GM23338 (cell line): Measurements from ENCODE around the gene ZNF580. TPM values are rescaled to one million over a fixed set of nuclear protein-coding genes. Genes with fewer than 3 reads are reported as not detected.

Experiments
- ATAC-seq: fragments of 200-7000 bp; cut with Tn5 transposase; 3 replicates; pipeline ENCODE4 v1.9.1; 2020
- DNase-seq: peaks from one replicate; pipeline ENCODE4 v3.0.0-alpha.2; 2015; ENCODE audit warnings: low spot score
- H2AFZ ChIP-seq: fragments of 200-600 bp; sonication (generic); 2 replicates; pipeline ENCODE4 v1.8.0; 2016; ENCODE audit warnings: antibody characterized with exemption, mild to moderate bottlenecking, moderate library complexity
- H3F3A ChIP-seq: fragments of 200-600 bp; sonication (generic); replicated peaks from 2 replicates; pipeline ENCODE4 v1.8.0; 2017; ENCODE audit warnings: antibody characterized with exemption, mixed run types, low read depth
- H3K27ac ChIP-seq: fragments of 200-600 bp; sonication (generic); 2 replicates; pipeline ENCODE4 v1.6.1; 2016; ENCODE audit warnings: low read depth
- H3K27me3 ChIP-seq: fragments of 200-600 bp; sonication (generic); 2 replicates; pipeline ENCODE4 v1.8.0; 2016; ENCODE audit warnings: mild to moderate bottlenecking, mixed run types, moderate library complexity; ENCODE audit not compliant: insufficient read depth
- H3K36me3 ChIP-seq: fragments of 200-600 bp; sonication (generic); 2 replicates; pipeline ENCODE4 v1.8.0; 2016; ENCODE audit warnings: mild to moderate bottlenecking; ENCODE audit not compliant: insufficient read depth
- H3K4me1 ChIP-seq: fragments of 200-600 bp; sonication (generic); 2 replicates; pipeline ENCODE4 v1.8.0; 2016; ENCODE audit warnings: mild to moderate bottlenecking, moderate library complexity; ENCODE audit not compliant: insufficient read depth
- H3K4me2 ChIP-seq: fragments of 200-600 bp; sonication (generic); 2 replicates; pipeline ENCODE4 v1.7.1; 2017; ENCODE audit warnings: mixed run types
- H3K4me3 ChIP-seq: fragments of 200-600 bp; sonication (generic); 2 replicates; pipeline ENCODE4 v1.6.1; 2016; ENCODE audit warnings: mixed run types
- H3K79me2 ChIP-seq: fragments of 200-600 bp; sonication (generic); replicated peaks from 2 replicates; pipeline ENCODE4 v1.8.0; 2017; ENCODE audit warnings: mild to moderate bottlenecking; ENCODE audit not compliant: insufficient read depth
- H3K9me2 ChIP-seq: fragments of 200-600 bp; sonication (generic); 2 replicates; pipeline ENCODE4 v1.8.0; 2017; ENCODE audit not compliant: insufficient read depth
- H4K20me1 ChIP-seq: fragments of 200-600 bp; sonication (generic); replicated peaks from 2 replicates; pipeline ENCODE4 v1.8.0; 2017; ENCODE audit warnings: mild to moderate bottlenecking; ENCODE audit not compliant: insufficient read depth
- H3K27ac Mint-ChIP-seq: 2 replicates; pipeline ENCODE4 v1.8.0; 2020; ENCODE audit warnings: inconsistent platforms, mild to moderate bottlenecking, moderate library complexity, mixed read lengths
- H3K27me3 Mint-ChIP-seq: 3 replicates; pipeline ENCODE4 v1.8.0; 2022; ENCODE audit warnings: low read depth, mild to moderate bottlenecking, moderate library complexity, mixed read lengths, inconsistent platforms; ENCODE audit not compliant: insufficient read depth, poor library complexity
- H3K36me3 Mint-ChIP-seq: 3 replicates; pipeline ENCODE4 v1.8.0; 2021; ENCODE audit warnings: low read depth, mild to moderate bottlenecking, inconsistent platforms, moderate library complexity, mixed read lengths
- H3K4me1 Mint-ChIP-seq: 3 replicates; pipeline ENCODE4 v1.8.0; 2020; ENCODE audit warnings: mild to moderate bottlenecking, inconsistent platforms, mixed read lengths
- H3K4me3 Mint-ChIP-seq: 3 replicates; pipeline ENCODE4 v1.8.0; 2021; ENCODE audit warnings: moderate library complexity, mild to moderate bottlenecking, inconsistent platforms, mixed read lengths
- H3K9me3 Mint-ChIP-seq: 3 replicates; pipeline ENCODE4 v1.8.0; 2020; ENCODE audit warnings: moderate library complexity, mild to moderate bottlenecking, inconsistent platforms, mixed read lengths
- CREB1 ChIP-seq: fragments of 250-450 bp; sonication (Bioruptor Pico); IDR thresholded peaks from 2 replicates; pipeline ENCODE4 v1.5.0; 2020; ENCODE audit warnings: low read depth, mild to moderate bottlenecking, moderate library complexity
- ETS1 ChIP-seq: IDR thresholded peaks from 2 replicates; pipeline ENCODE4 v1.6.1; 2016; ENCODE audit warnings: antibody characterized with exemption
- EZH2phosphoT487 ChIP-seq: fragments of 200-600 bp; sonication (generic); IDR thresholded peaks from one replicate; pipeline ENCODE4 v1.8.1; 2018; ENCODE audit warnings: antibody characterized with exemption; ENCODE audit not compliant: unreplicated experiment
- POLR2AphosphoS5 ChIP-seq: IDR thresholded peaks from 2 replicates; pipeline ENCODE4 v1.6.1; 2016; ENCODE audit warnings: antibody characterized with exemption, low read depth
- STAT1 ChIP-seq: IDR thresholded peaks from one replicate; pipeline ENCODE4 v1.6.1; 2016; ENCODE audit warnings: antibody characterized with exemption; ENCODE audit not compliant: unreplicated experiment
- ZNF114 ChIP-seq: fragments of 250-450 bp; sonication (Bioruptor Pico); IDR thresholded peaks from 2 replicates; pipeline ENCODE4 v1.5.0; 2020; ENCODE audit warnings: mild to moderate bottlenecking, moderate library complexity
- ZNF331 ChIP-seq: fragments of 250-450 bp; sonication (Bioruptor Pico); IDR thresholded peaks from 2 replicates; pipeline ENCODE4 v1.5.0; 2020; ENCODE audit warnings: low read depth, mild to moderate bottlenecking, moderate library complexity
- polyA plus RNA-seq: library from polyadenylated mRNA; unstranded; fragments of >200 nt; fragmentation: Nextera tagmentation; extraction: Ambion mirVana; gene quantifications from 2 replicates; pipeline ENCODE4 v1.2.1, GENCODE V29; 2016
- total RNA-seq: library from RNA; depleted of rRNA; stranded (reverse); fragments of >200 nt; shearing (Covaris generic); gene quantifications from 2 replicates; pipeline ENCODE4 v1.2.3, GENCODE V29; 2014
- TF ChIP-seq, protein P1 (sequence below): IDR thresholded peaks from one replicate; pipeline ENCODE4 v1.6.1; 2018; ENCODE audit warnings: antibody characterized with exemption; ENCODE audit not compliant: unreplicated experiment
- TF ChIP-seq, protein P2 (sequence below), 2 experiments: fragments of 200-600 bp in 1 of 2; sonication (generic) in 1 of 2; conservative IDR thresholded peaks; 2 replicates each; pipeline versions ENCODE4 v1.5.1 to v1.6.1; 2016 to 2017; ENCODE audit warnings: antibody characterized with exemption in 2 of 2, low read depth in 2 of 2, mild to moderate bottlenecking in 2 of 2, moderate library complexity in 1 of 2

The ZNF580 gene
- total and polyA plus RNA-seq, 2 experiments from 2014 or later = 18.7 to 23.6 TPM

DNA sequence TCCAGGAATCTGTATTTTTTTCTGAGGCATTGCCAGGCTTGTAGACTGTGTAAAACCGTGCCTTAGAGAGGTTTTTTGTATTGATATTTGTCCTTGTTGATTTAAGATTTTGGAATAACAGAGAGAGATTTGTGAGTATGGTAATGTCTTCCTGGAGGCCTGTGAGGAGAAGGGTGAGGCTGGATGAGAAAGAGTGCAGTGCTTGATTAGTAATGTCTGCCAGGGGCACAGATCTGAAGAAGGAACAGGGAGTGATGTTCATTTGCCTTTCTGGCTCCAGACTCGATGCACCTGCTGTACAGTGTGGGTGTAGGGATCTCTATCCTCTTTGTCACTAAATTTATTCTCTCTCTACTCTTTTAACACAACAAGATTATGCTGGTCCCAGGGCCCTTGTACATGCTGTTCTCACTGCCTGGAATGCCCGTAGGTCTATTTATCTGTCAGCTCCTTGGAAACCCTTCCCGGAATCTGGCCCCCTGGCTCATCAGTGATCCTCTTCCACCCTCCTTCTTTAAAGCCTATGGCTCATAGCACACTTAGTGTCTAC lies 45.7 kb upstream of the ZNF580 start:
- Histone ChIP-seq H3F3A (peaks cover 29% of the 10 kb centered on the region), H3K4me1 (peaks cover 10% of the 10 kb centered on the region), H3K79me2 (no peaks in the 10 kb centered on the region), H3K4me2 (no peak overlapping the region), H3K27ac (no peak overlapping the region), H3K36me3 (0 out of 2 replicates have a peak, but pooled peaks cover 3% of the 10 kb centered on the region), H3K27me3 (peaks cover 27% of the 10 kb centered on the region), H2AFZ (no peak overlapping the region), H3K4me3 (no peak overlapping the region), H4K20me1 (no peaks in the 10 kb centered on the region), H3K9me2 (no peaks in the 10 kb centered on the region)
- peaks cover 41% of the 10 kb centered on the region for H3K36me3 Mint-ChIP-seq
- TF ChIP-seq ZNF331 (CRISPR knock-in tag) = no peak
- TF ChIP-seq ETS1 = no peak
- TF ChIP-seq, protein P1, sequence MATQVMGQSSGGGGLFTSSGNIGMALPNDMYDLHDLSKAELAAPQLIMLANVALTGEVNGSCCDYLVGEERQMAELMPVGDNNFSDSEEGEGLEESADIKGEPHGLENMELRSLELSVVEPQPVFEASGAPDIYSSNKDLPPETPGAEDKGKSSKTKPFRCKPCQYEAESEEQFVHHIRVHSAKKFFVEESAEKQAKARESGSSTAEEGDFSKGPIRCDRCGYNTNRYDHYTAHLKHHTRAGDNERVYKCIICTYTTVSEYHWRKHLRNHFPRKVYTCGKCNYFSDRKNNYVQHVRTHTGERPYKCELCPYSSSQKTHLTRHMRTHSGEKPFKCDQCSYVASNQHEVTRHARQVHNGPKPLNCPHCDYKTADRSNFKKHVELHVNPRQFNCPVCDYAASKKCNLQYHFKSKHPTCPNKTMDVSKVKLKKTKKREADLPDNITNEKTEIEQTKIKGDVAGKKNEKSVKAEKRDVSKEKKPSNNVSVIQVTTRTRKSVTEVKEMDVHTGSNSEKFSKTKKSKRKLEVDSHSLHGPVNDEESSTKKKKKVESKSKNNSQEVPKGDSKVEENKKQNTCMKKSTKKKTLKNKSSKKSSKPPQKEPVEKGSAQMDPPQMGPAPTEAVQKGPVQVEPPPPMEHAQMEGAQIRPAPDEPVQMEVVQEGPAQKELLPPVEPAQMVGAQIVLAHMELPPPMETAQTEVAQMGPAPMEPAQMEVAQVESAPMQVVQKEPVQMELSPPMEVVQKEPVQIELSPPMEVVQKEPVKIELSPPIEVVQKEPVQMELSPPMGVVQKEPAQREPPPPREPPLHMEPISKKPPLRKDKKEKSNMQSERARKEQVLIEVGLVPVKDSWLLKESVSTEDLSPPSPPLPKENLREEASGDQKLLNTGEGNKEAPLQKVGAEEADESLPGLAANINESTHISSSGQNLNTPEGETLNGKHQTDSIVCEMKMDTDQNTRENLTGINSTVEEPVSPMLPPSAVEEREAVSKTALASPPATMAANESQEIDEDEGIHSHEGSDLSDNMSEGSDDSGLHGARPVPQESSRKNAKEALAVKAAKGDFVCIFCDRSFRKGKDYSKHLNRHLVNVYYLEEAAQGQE = no peak
- no peak for TF ChIP-seq STAT1
- ATAC-seq = no peak
- no peaks in the 10 kb centered on the region; the same call in 1 of the 3 replicates for H3K9me3 Mint-ChIP-seq
- H3K27me3 Mint-ChIP-seq = peaks cover 18% of the 10 kb centered on the region
- H3K27ac Mint-ChIP-seq = no peak overlapping the region
- DNase-seq = no peak
- peaks cover 30% of the 10 kb centered on the region for H3K4me1 Mint-ChIP-seq
- H3K4me3 Mint-ChIP-seq = no peak overlapping the region; the same call in 2 of the 3 replicates

- Histone ChIP-seq H3K27ac (no peak overlapping the region), H3K9me2 (no peaks in the 10 kb centered on the region), H3K79me2 (no peaks in the 10 kb centered on the region; the same call in 1 of the 2 replicates), H3K4me1 (peaks cover 8% of the 10 kb centered on the region), H4K20me1 (no peaks in the 10 kb centered on the region), H3K4me2 (no peak overlapping the region), H2AFZ (no peak overlapping the region), H3F3A (peaks cover 26% of the 10 kb centered on the region), H3K36me3 (0 out of 2 replicates have a peak, but pooled peaks cover 3% of the 10 kb centered on the region), H3K27me3 (peaks cover 14% of the 10 kb centered on the region), H3K4me3 (no peak overlapping the region)
- ATAC-seq (no peak), DNase-seq (no peak)
- Mint-ChIP-seq H3K4me1 (peaks cover 26% of the 10 kb centered on the region), H3K27ac (no peak overlapping the region), H3K36me3 (peaks cover 40% of the 10 kb centered on the region), H3K27me3 (peaks cover 17% of the 10 kb centered on the region), H3K4me3 (no peak overlapping the region; the same call in 2 of the 3 replicates), H3K9me3 (peaks cover 3% of the 10 kb centered on the region; the same call in 2 of the 3 replicates)
- TF ChIP-seq STAT1 (no peak), ZNF114 (CRISPR knock-in tag) (no peak), EZH2phosphoT487 (no peak), POLR2AphosphoS5 (no peak), CREB1 (CRISPR knock-in tag) (no peak), ETS1 (no peak)
- TF ChIP-seq, protein P1 = no peak
- TF ChIP-seq, protein P2, sequence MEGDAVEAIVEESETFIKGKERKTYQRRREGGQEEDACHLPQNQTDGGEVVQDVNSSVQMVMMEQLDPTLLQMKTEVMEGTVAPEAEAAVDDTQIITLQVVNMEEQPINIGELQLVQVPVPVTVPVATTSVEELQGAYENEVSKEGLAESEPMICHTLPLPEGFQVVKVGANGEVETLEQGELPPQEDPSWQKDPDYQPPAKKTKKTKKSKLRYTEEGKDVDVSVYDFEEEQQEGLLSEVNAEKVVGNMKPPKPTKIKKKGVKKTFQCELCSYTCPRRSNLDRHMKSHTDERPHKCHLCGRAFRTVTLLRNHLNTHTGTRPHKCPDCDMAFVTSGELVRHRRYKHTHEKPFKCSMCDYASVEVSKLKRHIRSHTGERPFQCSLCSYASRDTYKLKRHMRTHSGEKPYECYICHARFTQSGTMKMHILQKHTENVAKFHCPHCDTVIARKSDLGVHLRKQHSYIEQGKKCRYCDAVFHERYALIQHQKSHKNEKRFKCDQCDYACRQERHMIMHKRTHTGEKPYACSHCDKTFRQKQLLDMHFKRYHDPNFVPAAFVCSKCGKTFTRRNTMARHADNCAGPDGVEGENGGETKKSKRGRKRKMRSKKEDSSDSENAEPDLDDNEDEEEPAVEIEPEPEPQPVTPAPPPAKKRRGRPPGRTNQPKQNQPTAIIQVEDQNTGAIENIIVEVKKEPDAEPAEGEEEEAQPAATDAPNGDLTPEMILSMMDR (conservative IDR thresholded peaks at IDR 0.05; ENCODE audit: low read depth in 2 of 2) = no peak
These were observed 44.5 kb upstream of the ZNF580 start for GRCh38 chr19:55596304-55596703.
